Fibroblast of lung (primary cell): Measurements from ENCODE around the gene EGLN3.

Experiments used
- CTCF ChIP-seq, 2 donors: IDR thresholded peaks in 1 of 2; conservative IDR thresholded peaks in 1 of 2; 1 replicate in 1 of 2; 2 replicates in 1 of 2; pipeline ENCODE4 v1.5.1; 2011 to 2012; ENCODE audit warnings: low read length in 2 of 2, control low read depth in 1 of 2, inconsistent platforms in 1 of 2, low read depth in 1 of 2, mild to moderate bottlenecking in 1 of 2
- EZH2 ChIP-seq: IDR thresholded peaks from 2 replicates; pipeline ENCODE4 v1.5.1; 2012; ENCODE audit warnings: low read length, control low read depth, mild to moderate bottlenecking; ENCODE audit errors: missing control alignments

GRCh38 chr14:33876274-33876673, 74.6 kb downstream of the EGLN3 start:
- TF ChIP-seq EZH2: no peak
- no peak for TF ChIP-seq CTCF (conservative IDR thresholded peaks at IDR 0.05 in 1 of 2, IDR thresholded peaks at IDR 0.05 in 1 of 2; ENCODE audit: low read depth in 1 of 2, low read length in 2 of 2)
